GM23338 (cell line): ENCODE results near the gene LSM2.

Experiments used
- CREB1 ChIP-seq: fragments of 250-450 bp; sonication (Bioruptor Pico); IDR thresholded peaks from 2 replicates; pipeline ENCODE4 v1.5.0; 2020; ENCODE audit warnings: low read depth, mild to moderate bottlenecking, moderate library complexity
- EZH2 ChIP-seq: fragments of 200-600 bp; sonication (generic); IDR thresholded peaks from one replicate; pipeline ENCODE4 v1.8.0; 2017; ENCODE audit warnings: antibody characterized with exemption, mild to moderate bottlenecking, low read depth; ENCODE audit not compliant: unreplicated experiment
- EZH2phosphoT487 ChIP-seq: fragments of 200-600 bp; sonication (generic); IDR thresholded peaks from one replicate; pipeline ENCODE4 v1.8.1; 2018; ENCODE audit warnings: antibody characterized with exemption; ENCODE audit not compliant: unreplicated experiment
- JUNB ChIP-seq: IDR thresholded peaks from one replicate; pipeline ENCODE4 v1.6.1; 2016; ENCODE audit warnings: antibody characterized with exemption; ENCODE audit not compliant: unreplicated experiment
- NANOG ChIP-seq: IDR thresholded peaks from 2 replicates; pipeline ENCODE4 v1.6.1; 2016; ENCODE audit warnings: antibody characterized with exemption, borderline replicate concordance
- POLR2AphosphoS5 ChIP-seq: IDR thresholded peaks from 2 replicates; pipeline ENCODE4 v1.6.1; 2016; ENCODE audit warnings: antibody characterized with exemption, low read depth
- STAT1 ChIP-seq: IDR thresholded peaks from one replicate; pipeline ENCODE4 v1.6.1; 2016; ENCODE audit warnings: antibody characterized with exemption; ENCODE audit not compliant: unreplicated experiment
- ZNF331 ChIP-seq: fragments of 250-450 bp; sonication (Bioruptor Pico); IDR thresholded peaks from 2 replicates; pipeline ENCODE4 v1.5.0; 2020; ENCODE audit warnings: low read depth, mild to moderate bottlenecking, moderate library complexity
- TF ChIP-seq, protein P1 (sequence below), 2 experiments: fragments of 200-600 bp in 1 of 2; sonication (generic) in 1 of 2; conservative IDR thresholded peaks; 2 replicates each; pipeline versions ENCODE4 v1.5.1 to v1.6.1; 2016 to 2017; ENCODE audit warnings: antibody characterized with exemption in 2 of 2, low read depth in 2 of 2, mild to moderate bottlenecking in 2 of 2, moderate library complexity in 1 of 2
- TF ChIP-seq, protein P2 (sequence below): IDR thresholded peaks from one replicate; pipeline ENCODE4 v1.6.1; 2018; ENCODE audit warnings: antibody characterized with exemption; ENCODE audit not compliant: unreplicated experiment
- TF ChIP-seq, protein P3 (sequence below): fragments of 250-450 bp; sonication (Bioruptor Pico); IDR thresholded peaks from 2 replicates; pipeline ENCODE4 v1.5.0; 2020; ENCODE audit warnings: mild to moderate bottlenecking, moderate library complexity
- TF ChIP-seq, protein P4 (sequence below): IDR thresholded peaks from 2 replicates; pipeline ENCODE4 v1.6.1; 2016; ENCODE audit warnings: antibody characterized with exemption

DNA sequence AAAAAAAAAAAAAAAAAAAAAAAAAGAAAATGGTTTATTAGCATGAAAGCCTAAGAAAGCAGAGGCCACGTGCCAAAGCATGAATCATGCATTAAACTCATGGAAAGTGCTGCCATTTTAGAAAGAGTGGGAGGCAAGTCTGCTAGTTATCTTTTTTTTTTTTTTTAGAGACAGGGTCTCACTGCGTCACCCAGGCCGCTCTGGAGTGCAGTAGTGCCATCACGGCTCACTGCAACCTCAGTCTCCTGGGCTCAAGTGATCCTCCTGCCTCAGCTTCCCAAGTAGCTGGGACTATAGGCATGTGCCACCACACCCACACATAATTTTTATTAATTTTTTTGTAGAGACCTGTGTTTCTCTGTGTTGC is 34.8 kb downstream of the LSM2 start:
- TF ChIP-seq, protein P1, sequence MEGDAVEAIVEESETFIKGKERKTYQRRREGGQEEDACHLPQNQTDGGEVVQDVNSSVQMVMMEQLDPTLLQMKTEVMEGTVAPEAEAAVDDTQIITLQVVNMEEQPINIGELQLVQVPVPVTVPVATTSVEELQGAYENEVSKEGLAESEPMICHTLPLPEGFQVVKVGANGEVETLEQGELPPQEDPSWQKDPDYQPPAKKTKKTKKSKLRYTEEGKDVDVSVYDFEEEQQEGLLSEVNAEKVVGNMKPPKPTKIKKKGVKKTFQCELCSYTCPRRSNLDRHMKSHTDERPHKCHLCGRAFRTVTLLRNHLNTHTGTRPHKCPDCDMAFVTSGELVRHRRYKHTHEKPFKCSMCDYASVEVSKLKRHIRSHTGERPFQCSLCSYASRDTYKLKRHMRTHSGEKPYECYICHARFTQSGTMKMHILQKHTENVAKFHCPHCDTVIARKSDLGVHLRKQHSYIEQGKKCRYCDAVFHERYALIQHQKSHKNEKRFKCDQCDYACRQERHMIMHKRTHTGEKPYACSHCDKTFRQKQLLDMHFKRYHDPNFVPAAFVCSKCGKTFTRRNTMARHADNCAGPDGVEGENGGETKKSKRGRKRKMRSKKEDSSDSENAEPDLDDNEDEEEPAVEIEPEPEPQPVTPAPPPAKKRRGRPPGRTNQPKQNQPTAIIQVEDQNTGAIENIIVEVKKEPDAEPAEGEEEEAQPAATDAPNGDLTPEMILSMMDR (conservative IDR thresholded peaks at IDR 0.05; ENCODE audit: low read depth in 2 of 2): no peak
- TF ChIP-seq JUNB: no peak
- TF ChIP-seq POLR2AphosphoS5: no peak
- no peak for TF ChIP-seq EZH2
- no peak for TF ChIP-seq EZH2phosphoT487
- TF ChIP-seq, protein P2, sequence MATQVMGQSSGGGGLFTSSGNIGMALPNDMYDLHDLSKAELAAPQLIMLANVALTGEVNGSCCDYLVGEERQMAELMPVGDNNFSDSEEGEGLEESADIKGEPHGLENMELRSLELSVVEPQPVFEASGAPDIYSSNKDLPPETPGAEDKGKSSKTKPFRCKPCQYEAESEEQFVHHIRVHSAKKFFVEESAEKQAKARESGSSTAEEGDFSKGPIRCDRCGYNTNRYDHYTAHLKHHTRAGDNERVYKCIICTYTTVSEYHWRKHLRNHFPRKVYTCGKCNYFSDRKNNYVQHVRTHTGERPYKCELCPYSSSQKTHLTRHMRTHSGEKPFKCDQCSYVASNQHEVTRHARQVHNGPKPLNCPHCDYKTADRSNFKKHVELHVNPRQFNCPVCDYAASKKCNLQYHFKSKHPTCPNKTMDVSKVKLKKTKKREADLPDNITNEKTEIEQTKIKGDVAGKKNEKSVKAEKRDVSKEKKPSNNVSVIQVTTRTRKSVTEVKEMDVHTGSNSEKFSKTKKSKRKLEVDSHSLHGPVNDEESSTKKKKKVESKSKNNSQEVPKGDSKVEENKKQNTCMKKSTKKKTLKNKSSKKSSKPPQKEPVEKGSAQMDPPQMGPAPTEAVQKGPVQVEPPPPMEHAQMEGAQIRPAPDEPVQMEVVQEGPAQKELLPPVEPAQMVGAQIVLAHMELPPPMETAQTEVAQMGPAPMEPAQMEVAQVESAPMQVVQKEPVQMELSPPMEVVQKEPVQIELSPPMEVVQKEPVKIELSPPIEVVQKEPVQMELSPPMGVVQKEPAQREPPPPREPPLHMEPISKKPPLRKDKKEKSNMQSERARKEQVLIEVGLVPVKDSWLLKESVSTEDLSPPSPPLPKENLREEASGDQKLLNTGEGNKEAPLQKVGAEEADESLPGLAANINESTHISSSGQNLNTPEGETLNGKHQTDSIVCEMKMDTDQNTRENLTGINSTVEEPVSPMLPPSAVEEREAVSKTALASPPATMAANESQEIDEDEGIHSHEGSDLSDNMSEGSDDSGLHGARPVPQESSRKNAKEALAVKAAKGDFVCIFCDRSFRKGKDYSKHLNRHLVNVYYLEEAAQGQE: no peak
- TF ChIP-seq, protein P3, sequence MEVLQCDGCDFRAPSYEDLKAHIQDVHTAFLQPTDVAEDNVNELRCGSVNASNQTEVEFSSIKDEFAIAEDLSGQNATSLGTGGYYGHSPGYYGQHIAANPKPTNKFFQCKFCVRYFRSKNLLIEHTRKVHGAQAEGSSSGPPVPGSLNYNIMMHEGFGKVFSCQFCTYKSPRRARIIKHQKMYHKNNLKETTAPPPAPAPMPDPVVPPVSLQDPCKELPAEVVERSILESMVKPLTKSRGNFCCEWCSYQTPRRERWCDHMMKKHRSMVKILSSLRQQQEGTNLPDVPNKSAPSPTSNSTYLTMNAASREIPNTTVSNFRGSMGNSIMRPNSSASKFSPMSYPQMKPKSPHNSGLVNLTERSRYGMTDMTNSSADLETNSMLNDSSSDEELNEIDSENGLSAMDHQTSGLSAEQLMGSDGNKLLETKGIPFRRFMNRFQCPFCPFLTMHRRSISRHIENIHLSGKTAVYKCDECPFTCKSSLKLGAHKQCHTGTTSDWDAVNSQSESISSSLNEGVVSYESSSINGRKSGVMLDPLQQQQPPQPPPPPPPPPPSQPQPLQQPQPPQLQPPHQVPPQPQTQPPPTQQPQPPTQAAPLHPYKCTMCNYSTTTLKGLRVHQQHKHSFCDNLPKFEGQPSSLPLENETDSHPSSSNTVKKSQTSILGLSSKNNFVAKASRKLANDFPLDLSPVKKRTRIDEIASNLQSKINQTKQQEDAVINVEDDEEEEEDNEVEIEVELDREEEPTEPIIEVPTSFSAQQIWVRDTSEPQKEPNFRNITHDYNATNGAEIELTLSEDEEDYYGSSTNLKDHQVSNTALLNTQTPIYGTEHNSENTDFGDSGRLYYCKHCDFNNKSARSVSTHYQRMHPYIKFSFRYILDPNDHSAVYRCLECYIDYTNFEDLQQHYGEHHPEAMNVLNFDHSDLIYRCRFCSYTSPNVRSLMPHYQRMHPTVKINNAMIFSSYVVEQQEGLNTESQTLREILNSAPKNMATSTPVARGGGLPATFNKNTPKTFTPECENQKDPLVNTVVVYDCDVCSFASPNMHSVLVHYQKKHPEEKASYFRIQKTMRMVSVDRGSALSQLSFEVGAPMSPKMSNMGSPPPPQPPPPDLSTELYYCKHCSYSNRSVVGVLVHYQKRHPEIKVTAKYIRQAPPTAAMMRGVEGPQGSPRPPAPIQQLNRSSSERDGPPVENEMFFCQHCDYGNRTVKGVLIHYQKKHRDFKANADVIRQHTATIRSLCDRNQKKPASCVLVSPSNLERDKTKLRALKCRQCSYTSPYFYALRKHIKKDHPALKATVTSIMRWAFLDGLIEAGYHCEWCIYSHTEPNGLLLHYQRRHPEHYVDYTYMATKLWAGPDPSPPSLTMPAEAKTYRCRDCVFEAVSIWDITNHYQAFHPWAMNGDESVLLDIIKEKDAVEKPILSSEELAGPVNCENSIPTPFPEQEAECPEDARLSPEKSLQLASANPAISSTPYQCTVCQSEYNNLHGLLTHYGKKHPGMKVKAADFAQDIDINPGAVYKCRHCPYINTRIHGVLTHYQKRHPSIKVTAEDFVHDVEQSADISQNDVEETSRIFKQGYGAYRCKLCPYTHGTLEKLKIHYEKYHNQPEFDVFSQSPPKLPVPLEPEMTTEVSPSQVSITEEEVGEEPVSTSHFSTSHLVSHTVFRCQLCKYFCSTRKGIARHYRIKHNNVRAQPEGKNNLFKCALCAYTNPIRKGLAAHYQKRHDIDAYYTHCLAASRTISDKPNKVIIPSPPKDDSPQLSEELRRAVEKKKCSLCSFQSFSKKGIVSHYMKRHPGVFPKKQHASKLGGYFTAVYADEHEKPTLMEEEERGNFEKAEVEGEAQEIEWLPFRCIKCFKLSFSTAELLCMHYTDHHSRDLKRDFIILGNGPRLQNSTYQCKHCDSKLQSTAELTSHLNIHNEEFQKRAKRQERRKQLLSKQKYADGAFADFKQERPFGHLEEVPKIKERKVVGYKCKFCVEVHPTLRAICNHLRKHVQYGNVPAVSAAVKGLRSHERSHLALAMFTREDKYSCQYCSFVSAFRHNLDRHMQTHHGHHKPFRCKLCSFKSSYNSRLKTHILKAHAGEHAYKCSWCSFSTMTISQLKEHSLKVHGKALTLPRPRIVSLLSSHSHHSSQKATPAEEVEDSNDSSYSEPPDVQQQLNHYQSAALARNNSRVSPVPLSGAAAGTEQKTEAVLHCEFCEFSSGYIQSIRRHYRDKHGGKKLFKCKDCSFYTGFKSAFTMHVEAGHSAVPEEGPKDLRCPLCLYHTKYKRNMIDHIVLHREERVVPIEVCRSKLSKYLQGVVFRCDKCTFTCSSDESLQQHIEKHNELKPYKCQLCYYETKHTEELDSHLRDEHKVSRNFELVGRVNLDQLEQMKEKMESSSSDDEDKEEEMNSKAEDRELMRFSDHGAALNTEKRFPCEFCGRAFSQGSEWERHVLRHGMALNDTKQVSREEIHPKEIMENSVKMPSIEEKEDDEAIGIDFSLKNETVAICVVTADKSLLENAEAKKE (CRISPR knock-in tag): no peak
- TF ChIP-seq, protein P4, sequence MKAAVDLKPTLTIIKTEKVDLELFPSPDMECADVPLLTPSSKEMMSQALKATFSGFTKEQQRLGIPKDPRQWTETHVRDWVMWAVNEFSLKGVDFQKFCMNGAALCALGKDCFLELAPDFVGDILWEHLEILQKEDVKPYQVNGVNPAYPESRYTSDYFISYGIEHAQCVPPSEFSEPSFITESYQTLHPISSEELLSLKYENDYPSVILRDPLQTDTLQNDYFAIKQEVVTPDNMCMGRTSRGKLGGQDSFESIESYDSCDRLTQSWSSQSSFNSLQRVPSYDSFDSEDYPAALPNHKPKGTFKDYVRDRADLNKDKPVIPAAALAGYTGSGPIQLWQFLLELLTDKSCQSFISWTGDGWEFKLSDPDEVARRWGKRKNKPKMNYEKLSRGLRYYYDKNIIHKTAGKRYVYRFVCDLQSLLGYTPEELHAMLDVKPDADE: no peak
- TF ChIP-seq CREB1 (CRISPR knock-in tag): no peak
- TF ChIP-seq NANOG: no peak
- no peak for TF ChIP-seq STAT1
- no peak for TF ChIP-seq ZNF331
